ENCODE data around the gene TM2D3. TPM values are rescaled to one million over a fixed set of nuclear protein-coding genes. Genes with fewer than 3 reads are reported as not detected.

Gene TM2D3
- total RNA-seq, 2 donors from 2014 or later: 33.7 to 42.7 TPM

DNA sequence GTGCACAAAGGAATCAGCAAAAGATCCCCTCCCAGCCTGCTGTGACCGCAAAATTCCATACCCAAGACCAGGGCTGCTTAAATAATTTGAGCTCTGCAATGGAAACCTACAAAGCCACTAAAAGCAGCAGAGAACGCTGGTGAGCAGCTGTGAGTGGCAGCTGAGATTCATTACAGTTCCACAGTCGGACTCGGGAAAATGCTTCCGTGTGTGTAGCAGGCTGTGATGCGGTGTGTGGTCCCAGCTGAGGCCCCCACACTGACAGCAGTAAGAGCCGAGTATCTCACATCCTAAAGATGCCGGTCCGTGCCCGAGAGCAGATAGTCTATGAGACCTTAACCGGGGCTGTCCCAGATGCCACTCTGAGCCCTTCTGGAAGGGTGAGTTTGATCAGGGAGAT lies 37.4 kb downstream of the TM2D3 start:
- Histone ChIP-seq H3K27ac (no peak overlapping the region), H3K9me3 (no peaks in the 10 kb centered on the region), H3K27me3 (no peaks in the 10 kb centered on the region), H3K4me3 (no peak overlapping the region), H3K9ac (ENCODE audit: low read depth in 2 of 2, low read length in 2 of 2) (no peak overlapping the region), H3K4me1 (peaks cover 13% of the 10 kb centered on the region), H3K36me3 (no peaks in the 10 kb centered on the region)
- DNase-seq: no peak
- intact Hi-C loops (cut with DNase I): no loop called here
- TF ChIP-seq, protein P1, sequence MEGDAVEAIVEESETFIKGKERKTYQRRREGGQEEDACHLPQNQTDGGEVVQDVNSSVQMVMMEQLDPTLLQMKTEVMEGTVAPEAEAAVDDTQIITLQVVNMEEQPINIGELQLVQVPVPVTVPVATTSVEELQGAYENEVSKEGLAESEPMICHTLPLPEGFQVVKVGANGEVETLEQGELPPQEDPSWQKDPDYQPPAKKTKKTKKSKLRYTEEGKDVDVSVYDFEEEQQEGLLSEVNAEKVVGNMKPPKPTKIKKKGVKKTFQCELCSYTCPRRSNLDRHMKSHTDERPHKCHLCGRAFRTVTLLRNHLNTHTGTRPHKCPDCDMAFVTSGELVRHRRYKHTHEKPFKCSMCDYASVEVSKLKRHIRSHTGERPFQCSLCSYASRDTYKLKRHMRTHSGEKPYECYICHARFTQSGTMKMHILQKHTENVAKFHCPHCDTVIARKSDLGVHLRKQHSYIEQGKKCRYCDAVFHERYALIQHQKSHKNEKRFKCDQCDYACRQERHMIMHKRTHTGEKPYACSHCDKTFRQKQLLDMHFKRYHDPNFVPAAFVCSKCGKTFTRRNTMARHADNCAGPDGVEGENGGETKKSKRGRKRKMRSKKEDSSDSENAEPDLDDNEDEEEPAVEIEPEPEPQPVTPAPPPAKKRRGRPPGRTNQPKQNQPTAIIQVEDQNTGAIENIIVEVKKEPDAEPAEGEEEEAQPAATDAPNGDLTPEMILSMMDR (IDR thresholded peaks at IDR 0.05): no peak

- no peak overlapping the region for H3K4me3 ChIP-seq
- no peak for DNase-seq
- H3K9ac ChIP-seq (ENCODE audit: low read depth in 2 of 2, low read length in 2 of 2): no peak overlapping the region
- no peaks in the 10 kb centered on the region for H3K9me3 ChIP-seq
- H3K36me3 ChIP-seq: no peaks in the 10 kb centered on the region
- intact Hi-C loops (cut with DNase I): no loop called here
- peaks cover 13% of the 10 kb centered on the region for H3K4me1 ChIP-seq
- H3K27ac ChIP-seq: no peak overlapping the region
- TF ChIP-seq, protein P1 (IDR thresholded peaks at IDR 0.05): no peak
- no peaks in the 10 kb centered on the region for H3K27me3 ChIP-seq
Observed at GRCh38 chr15:101614001-101614585, 38.1 kb downstream of the TM2D3 start.

DNA sequence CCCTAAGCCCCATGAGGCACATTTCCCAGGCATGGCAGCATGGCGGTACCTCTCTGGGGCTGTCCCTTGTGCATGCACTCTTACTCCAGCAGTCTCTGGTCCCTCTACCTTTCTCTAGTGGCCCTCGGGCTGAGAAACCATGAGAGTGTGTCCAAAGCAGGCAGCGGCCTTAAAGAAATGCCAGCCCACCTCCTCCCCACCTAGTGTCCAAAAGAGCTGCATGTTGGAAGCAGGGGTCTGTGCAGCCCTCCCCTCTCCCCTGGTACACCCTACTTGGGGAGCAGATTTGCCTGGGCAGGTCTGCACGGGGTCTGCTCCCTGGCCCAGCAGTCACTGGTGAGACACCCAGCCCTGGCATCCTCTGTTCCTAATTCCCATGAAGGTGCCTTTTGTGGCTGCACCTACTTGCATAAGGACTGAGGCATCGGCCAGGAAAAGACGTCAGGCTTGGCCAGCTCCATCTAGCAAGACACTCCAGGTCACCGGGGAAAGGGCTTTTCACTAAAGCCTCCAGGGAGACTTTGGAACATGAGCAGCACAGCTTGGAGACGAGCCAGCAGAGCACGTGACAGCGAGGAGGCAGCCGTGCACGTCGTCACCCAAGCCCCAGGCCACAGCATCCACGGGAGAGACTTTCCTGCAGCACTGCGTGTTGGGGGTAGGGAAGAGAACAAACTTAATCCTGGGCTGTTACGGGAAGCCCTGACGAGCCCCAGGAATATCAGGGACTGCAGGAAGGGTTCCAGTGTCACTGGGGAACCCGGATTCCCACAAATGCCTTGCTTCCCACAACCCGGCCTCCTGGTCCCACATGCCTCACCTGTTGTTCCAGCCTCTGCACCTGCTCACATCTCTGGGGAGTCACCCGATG lies 38.8 kb downstream of the TM2D3 start:
- TF ChIP-seq, protein P1 (IDR thresholded peaks at IDR 0.05): no peak
- H3K4me1 ChIP-seq: peaks cover 13% of the 10 kb centered on the region
- no peak overlapping the region for H3K4me3 ChIP-seq
- DNase-seq: peak; percentile 77
- no peak overlapping the region for H3K9ac ChIP-seq (ENCODE audit: low read depth in 2 of 2, low read length in 2 of 2)
- no peak overlapping the region for H3K27ac ChIP-seq
- no peaks in the 10 kb centered on the region for H3K9me3 ChIP-seq
- no peaks in the 10 kb centered on the region for H3K27me3 ChIP-seq
- no peaks in the 10 kb centered on the region for H3K36me3 ChIP-seq
- intact Hi-C loops (cut with DNase I): no loop called here

DNA sequence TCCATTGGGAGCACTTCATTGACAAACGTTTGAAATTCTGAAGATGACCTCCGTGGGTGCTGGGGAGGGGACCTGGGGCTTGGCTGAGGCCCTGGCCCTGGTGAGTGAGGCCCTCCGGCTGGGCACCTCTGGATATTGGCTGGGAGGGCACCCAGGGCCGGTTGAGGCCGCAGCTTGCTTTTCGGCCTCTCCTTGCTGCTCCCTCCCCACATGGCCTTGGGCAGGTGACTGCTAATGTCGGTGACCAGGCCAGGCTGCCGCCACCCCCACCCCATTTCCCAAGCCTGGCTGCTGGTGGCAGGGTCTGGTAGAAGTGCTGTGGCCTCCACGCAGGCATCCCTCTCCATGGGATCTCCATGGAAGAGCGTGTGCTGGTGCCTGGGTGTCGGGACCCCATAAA lies 39.5 kb downstream of the TM2D3 start:
- peaks cover 13% of the 10 kb centered on the region for H3K4me1 ChIP-seq
- no peaks in the 10 kb centered on the region for H3K9me3 ChIP-seq
- no peak overlapping the region for H3K9ac ChIP-seq (ENCODE audit: low read depth in 2 of 2, low read length in 2 of 2)
- no peaks in the 10 kb centered on the region for H3K27me3 ChIP-seq
- H3K36me3 ChIP-seq: no peaks in the 10 kb centered on the region
- TF ChIP-seq, protein P1 (IDR thresholded peaks at IDR 0.05): no peak
- intact Hi-C loops (cut with DNase I): no loop called here
- H3K27ac ChIP-seq: no peak overlapping the region
- no peak overlapping the region for H3K4me3 ChIP-seq
- no peak for DNase-seq

GRCh38 chr15:101611580-101612299 lies 40.4 kb downstream of the TM2D3 start:
- H3K9me3 ChIP-seq: no peaks in the 10 kb centered on the region
- H3K4me3 ChIP-seq: no peak overlapping the region
- H3K4me1 ChIP-seq: peaks cover 13% of the 10 kb centered on the region
- TF ChIP-seq, protein P1 (IDR thresholded peaks at IDR 0.05): no peak
- no peak for DNase-seq
- no peak overlapping the region for H3K9ac ChIP-seq (ENCODE audit: low read depth in 2 of 2, low read length in 2 of 2)
- no peak overlapping the region for H3K27ac ChIP-seq
- H3K36me3 ChIP-seq: no peaks in the 10 kb centered on the region
- intact Hi-C loops (cut with DNase I): no loop called here
- H3K27me3 ChIP-seq: no peaks in the 10 kb centered on the region
